ENCODE measurements around the gene PADI4.
"Not testable (repeated sequence)": the region's sequence is repeated elsewhere in the genome, so short reads cannot be mapped to it uniquely, and the experiment has no call there.

PADI4 gene

DNA sequence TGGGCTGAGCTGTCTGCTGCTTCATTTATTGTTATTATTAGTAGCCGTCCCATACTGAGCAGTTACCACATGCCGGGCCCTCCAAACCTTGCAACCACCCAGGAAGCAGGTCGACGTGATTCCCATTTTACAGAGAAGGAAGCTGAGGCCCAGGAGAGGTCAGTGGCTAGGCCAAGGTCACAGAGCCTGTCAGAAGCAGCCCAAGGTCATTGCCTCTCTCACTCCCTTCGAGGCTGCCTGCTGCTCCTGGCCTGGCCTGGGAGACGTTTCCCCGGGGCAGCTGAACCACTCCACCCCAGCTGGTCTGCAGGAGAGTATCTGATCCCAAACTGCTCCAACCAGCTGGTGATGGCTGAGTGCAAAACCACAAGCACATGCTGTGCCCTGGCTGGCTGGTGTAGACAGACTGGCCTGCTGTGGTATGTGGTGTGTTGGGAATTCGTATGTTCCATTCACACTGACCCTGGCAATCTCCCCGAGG is 6.5 kb downstream of the PADI4 start:
- DNase-seq (ENCODE audit: low read depth) = no peak

GRCh38 chr1:17315542-17316130 is 7.6 kb downstream of the PADI4 start:
- no peak for DNase-seq (ENCODE audit: low read depth)

DNA sequence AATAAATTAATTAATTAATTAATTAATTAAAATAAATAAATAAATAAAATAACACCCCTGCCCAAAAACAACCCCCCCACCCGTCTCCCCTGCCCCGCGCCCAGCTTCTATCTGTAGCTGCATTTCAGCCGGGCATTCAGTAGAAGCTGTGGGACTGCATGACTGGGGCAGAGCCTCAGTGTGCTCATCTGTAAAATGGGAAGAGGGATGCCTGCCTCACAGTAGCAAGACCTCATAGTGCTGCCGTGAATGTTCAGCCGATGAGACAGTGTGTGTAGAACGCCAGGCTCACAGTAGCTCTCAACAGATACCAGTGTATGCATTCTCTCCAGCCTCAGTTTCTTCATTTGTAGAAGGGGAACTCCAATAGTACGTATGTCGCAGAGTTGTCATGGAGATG is 8.7 kb downstream of the PADI4 start:
- no peak for DNase-seq (ENCODE audit: low read depth)

- DNase-seq (ENCODE audit: low read depth) = no peak
Observed at GRCh38 chr1:17318262-17318661, 10.3 kb downstream of the PADI4 start.

GRCh38 chr1:17319561-17320350 is 11.8 kb downstream of the PADI4 start:
- DNase-seq (ENCODE audit: low read depth) = no peak

DNA sequence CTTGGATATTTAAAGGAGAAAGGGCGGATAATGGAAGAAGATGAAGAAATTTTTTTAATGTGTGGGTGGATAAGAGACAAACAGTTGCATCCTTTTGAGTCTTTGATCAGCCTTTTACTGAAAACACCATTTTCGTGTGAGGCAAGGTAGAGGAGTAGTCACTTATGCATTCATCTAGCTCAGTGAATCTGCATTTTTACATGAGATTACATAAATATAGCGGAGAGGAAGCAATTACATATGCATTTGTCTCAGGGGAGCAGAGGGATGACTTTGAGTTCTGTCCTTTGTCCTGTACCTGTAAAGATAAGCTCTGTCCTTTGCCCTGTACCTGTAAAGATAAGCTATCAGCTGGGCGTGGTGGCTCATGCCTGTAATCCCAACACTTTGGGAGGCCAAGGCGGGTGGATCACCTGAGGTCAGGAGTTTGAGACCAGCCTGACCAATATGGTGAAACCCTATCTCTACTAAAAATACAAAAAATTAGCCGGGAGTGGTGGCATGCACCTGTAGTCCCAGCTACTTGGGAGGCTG is 13.9 kb downstream of the PADI4 start:
- DNase-seq (ENCODE audit: low read depth) = not testable (repeated sequence)

- DNase-seq (ENCODE audit: low read depth) = no peak
Observed at GRCh38 chr1:17328855-17329254, 20.9 kb downstream of the PADI4 start.

GRCh38 chr1:17329610-17330009 is 21.6 kb downstream of the PADI4 start:
- DNase-seq (ENCODE audit: low read depth) = no peak

DNA sequence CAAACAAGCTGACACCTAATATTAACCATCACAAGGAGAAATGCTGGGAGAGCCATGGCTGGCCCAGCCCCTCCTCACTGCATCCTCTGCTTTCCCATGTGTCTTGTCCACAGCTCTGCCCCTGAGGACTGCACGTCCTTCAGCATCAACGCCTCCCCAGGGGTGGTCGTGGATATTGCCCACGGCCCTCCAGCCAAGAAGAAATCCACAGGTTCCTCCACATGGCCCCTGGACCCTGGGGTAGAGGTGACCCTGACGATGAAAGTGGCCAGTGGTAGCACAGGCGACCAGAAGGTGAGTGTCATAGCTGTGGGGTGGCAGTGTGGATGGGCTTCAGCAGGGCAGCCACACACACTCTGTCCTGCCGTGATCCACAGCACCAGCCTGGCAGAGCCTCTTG is 22.9 kb downstream of the PADI4 start:
- no peak for DNase-seq (ENCODE audit: low read depth)

DNA sequence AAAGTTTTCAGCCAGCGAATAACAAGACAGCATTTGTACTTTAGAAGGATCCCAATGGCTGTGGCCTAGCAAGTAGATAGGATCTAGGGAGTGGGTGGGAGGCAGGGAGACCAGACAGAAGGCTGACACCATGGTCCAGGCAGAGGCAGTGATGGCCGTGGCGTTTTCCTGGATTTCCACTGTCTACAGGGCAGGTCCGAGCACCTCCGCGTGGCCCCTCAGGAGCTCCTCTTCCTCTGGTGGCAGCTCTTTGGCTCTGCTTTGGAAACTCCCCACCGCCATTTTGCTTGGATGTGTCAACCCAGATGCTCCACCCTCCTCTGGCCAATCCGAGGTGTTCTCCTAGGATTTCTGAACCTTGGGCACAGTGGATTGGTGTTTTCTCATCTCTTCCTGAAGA is 25.1 kb downstream of the PADI4 start:
- DNase-seq (ENCODE audit: low read depth) = no peak

- peak; percentile 33 for DNase-seq (ENCODE audit: low read depth)
Observed at GRCh38 chr1:17335821-17336710, 28.1 kb downstream of the PADI4 start.

DNA sequence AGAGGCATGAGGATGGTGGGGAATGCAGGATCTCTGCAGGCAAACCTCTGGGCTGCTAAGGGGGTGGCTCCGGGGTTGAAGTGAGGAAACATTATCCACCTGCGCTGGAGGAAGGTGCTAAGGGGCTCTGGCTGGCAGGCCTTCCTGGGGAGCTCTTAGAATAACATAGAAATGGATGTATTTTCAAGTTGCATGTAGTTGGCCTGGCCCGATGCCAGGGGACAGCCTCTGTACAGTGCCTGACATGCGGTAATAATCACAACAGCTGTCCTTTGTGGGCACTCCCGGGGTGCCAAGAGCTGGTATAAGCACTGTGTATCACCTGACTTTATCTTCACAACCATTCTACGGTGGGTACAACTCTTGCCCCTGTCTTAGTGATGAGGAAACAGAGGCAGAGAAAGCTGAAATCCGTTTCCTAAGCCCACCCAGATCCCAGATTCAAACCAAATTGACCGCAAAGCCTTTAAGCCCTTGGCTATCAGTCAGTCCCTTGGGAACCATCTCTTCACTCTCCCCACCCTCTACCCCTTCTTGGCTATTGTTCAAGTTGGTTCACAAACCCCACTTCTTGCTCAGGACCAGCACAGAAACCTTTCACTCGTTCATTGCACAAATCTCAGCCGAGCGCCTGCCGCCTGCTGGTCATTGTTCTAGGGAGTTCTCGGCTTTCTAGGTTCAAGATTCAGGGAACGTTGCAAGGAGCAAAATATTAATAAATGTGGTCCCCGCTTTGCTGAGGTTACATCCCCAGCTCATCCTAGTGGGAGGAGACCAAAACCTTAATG is 30.9 kb downstream of the PADI4 start:
- no peak for DNase-seq (ENCODE audit: low read depth)

GRCh38 chr1:17339521-17339920 is 31.5 kb downstream of the PADI4 start:
- no peak for DNase-seq (ENCODE audit: low read depth)

- no peak for DNase-seq (ENCODE audit: low read depth)
Observed at GRCh38 chr1:17340358-17340757, 32.4 kb downstream of the PADI4 start.

DNA sequence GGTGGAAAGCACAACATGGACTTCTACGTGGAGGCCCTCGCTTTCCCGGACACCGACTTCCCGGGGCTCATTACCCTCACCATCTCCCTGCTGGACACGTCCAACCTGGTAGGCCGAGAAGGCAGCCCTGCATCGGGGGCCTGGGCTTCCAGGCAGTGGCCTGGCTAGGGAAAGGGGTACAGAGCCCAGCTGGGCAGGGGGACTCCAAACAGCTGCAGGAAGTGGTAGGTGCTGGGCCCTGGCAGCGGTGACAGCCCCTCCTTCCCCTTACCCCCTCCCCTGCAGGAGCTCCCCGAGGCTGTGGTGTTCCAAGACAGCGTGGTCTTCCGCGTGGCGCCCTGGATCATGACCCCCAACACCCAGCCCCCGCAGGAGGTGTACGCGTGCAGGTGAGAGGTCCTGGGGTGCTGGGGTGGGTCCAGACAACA is 34.0 kb downstream of the PADI4 start:
- DNase-seq (ENCODE audit: low read depth) = no peak

DNA sequence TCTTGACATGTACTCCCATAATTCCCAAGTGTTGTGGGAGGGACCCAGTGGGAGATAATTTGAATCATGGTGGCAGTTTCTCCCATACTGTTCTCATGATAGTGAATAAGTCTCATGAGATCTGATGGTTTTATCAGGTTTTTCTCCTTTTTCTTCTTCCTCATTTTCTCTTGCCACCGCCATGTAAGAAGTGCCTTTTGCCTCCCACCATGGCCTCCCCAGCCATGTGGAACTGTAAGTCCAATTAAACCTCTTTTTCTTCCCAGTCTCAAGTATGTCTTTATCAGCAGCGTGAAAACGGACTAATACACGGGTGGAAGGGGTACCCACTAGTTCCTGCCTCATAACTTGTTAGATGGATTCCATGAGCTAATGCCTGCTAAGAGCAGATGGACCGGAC is 37.5 kb downstream of the PADI4 start:
- not testable (repeated sequence) for DNase-seq (ENCODE audit: low read depth)

GRCh38 chr1:17346046-17346789 is 38.2 kb downstream of the PADI4 start:
- DNase-seq (ENCODE audit: low read depth) = no peak

DNA sequence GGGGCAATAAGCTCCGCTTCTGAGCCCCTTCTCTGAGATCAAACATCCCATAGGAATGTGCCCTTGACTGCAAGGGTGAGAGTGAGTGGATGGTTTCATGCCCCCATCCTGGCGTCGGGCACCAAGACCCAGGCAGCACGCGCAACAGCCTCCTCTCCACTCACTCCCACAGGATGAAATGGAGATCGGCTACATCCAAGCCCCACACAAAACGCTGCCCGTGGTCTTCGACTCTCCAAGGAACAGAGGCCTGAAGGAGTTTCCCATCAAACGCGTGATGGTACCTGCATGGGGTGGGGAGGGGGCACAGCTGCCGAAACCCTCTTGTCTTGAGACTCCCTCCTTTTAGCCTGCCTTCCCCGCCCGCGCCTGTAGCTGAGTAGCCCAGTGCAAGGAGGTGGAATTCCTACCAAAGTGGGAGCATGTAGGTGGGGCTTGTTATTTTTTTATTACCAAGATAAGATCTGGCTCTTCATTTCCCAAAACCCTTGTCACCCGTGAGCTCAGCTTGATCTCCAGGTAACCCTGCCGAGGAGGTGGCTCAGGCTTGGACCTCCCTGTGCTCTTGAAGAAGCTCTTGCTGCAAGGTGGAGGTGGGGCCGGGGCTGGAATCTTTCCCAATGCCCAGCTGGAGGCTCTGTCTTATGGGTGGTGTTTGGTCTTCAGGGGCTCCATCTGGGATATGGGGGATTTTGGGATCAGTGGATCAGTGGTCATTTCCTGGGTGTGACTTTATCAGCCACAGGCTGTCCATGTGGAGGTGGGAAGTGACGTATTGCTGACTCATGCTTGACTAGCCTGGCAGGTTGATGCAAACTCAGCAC is 40.0 kb downstream of the PADI4 start:
- DNase-seq (ENCODE audit: low read depth) = no peak

DNA sequence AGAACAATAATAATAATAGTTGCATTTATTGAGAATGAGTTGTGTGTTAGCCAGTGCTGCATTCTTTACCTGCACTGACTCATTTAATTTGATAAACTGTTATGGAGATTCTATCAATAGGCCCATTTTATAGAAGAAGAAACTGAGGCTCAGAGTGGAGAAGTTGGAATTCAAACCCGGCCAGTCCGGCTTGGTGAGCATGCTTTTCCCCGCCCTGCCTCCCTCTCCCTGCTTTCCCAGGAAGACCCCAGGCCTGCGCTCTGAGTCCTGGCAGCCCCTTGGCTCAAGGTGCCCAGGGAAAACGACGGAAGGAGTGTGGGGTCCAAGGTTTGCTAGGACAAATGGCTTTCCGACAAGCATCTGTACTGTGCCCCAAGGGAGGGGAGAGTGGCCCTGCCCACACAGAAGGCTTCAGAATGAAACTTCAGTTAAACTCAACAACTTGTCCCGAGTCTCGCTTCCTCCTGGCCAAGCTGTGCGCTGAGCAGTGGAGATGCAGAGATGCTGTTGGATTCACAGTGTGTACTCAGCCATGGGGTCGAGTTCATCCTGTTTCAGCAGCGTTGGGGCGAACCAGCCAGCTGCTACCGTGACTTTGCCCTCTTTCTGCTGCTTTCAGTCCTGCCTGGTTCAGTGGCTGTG is 40.7 kb downstream of the PADI4 start:
- no peak for DNase-seq (ENCODE audit: low read depth)

All from CMK (cell line).